Activated CD8-positive, alpha-beta memory T cell treated with anti-CD3 and anti-CD28 coated beads, Interleukin-2, amount 50 U/mL, for 48 hours (primary cell): ENCODE measurements around the gene LIMS1.
A peak's percentile ranks its signal among the peaks of the same experiment; 100 is the strongest.
"Not testable (repeated sequence)": the region's sequence is repeated elsewhere in the genome, so short reads cannot be mapped to it uniquely, and the experiment has no call there.

ENCODE experiments used
- DNase-seq: peaks from one replicate; pipeline ENCODE4 v3.0.0-alpha.2; 2020

The LIMS1 gene

GRCh38 chr2:108672200-108672805 is 138.0 kb downstream of the LIMS1 start:
- not testable (repeated sequence) for DNase-seq

GRCh38 chr2:108676522-108676921 is 142.3 kb downstream of the LIMS1 start:
- not testable (repeated sequence) for DNase-seq

GRCh38 chr2:108677239-108677744 is 143.0 kb downstream of the LIMS1 start:
- DNase-seq: not testable (repeated sequence)

- DNase-seq: not testable (repeated sequence)
Observed at GRCh38 chr2:108678198-108678651, 144.0 kb downstream of the LIMS1 start.

- not testable (repeated sequence) for DNase-seq
Observed at GRCh38 chr2:108680805-108681204, 146.5 kb downstream of the LIMS1 start.

DNA sequence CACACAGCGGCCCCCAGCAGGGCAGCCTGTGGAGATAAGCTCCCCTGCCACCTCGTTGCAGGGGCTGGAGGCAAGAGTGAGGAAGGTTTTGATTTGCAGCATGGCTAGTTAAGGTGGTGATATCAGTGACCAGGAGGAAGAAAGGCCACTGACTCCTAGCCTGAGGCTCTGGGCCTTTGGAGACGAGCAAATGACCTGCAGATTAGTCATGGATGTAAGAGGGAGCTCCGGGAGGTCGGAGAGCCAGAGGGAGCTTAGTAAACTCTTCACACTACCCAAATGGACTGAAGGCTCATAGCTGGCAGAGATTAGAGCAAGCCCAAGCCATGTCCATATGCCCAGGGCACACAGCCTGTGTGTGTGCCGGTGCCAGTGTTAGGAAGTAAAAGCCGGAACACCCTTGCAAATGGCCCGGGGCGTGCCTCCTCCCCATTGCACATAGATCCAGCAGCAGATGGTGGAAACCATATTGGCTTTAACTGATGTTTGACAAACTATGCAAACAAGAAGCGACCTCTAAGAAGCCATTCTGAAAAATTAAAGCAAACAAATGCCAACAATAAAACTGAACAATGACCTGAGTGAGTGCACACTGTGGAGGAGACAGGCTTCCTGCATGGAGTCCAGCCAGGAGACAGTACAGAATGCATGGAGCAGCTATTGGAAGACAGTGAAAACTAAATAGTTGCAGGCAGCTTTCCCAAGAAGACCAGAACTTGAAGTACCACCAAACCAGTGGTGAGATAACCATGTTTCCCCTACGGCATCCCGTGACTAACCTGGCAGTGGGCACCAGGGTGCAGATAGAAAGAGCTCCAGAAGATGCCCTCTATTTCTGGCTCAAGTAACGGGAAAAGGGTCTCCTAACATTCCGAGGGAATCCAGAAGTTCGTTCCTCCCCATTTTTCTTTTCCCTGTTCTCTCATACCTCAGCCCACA is 154.8 kb downstream of the LIMS1 start:
- not testable (repeated sequence) for DNase-seq

DNA sequence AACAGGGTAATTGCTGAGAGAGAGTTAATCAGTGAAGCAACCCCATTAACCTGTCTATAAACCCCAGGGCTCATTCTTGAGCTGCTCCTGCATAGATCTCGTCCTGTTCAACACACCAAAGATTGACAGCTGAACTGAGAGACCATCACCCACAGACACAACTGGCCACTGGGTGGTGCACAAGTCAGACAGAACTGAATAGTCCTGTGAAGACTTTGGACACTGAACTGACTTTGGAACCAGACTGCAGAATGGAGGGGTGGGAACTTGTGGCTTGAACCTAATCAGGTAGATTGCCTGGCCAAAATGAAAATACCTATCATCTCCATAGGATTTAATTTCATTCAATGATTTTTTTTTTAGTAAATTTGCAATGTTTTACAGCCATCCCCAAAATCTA is 155.7 kb downstream of the LIMS1 start:
- not testable (repeated sequence) for DNase-seq

DNA sequence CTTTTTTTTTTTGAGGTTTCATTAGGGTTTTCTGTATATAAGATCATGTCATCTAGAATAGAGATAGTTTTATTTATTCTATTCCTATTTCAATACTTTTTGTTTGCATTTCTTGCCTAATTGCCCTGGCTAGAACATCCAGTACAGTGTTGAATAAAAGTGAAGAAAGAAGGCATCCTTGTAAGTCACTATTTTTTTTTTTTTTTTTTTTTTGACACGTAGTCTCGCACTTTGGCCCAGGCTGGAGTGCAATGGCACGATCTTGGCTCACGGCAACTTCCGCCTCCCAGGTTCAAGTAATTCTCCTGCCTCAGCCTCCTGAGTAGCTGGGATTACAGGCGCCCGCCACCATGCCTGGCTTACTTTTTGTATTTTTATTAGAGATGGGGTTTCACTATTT is 157.2 kb downstream of the LIMS1 start:
- DNase-seq: no peak

DNA sequence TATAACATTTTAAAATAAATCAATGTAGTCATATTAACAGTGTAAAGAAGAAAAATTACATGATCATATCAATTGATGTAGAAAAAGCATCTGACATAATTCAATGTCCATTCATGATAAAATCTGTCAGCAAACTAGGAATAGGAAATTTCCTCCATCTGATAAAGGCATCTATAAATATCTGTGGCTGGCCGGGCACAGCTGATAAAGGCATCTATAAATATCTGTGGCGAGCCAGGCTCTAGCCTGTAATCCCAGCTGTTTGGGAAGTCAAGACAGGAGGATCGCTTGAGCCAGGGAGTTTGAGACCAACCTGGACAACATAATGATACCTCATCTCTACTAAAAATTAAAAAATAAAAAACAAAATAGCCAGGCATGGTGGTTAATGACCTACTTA is 166.9 kb downstream of the LIMS1 start:
- DNase-seq: no peak

DNA sequence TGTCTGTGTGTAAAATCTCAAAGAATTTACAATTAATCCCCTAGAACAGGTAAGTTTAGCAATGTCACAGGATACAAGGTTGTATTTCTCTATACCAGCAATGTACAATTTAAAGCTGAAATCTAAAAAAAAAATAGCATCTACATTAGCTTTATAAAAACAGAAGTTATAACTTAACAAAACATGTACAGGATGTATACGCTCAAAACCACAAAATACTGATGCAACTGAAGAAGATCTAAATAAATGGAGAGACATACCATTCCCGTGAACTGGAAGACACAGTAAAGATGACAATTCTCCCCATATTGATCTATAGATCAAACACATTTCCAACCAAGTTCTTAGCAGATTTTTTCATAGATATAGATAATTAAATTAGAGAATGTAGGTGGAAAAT is 167.5 kb downstream of the LIMS1 start:
- DNase-seq: no peak

- DNase-seq: no peak
Observed at GRCh38 chr2:108704871-108705270, 170.6 kb downstream of the LIMS1 start.

DNA sequence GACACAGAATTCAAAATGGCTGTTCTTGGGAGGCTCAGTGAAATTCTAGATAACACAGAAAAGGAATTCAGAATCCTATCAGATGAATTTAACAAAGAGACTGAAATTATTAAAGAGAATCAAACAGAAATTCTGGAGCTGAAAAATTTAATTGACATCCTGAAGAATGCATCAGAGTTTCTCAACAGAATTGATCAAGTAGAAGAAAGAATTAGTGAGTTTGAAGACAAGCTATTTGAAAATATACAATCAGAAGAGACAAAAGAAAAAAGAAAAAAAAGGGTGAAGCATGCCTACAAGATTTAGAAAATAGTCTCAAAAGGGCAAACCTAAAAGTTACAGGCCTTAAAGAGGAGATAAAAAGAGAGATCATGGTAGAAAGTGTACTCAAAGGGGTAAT is 173.0 kb downstream of the LIMS1 start:
- no peak for DNase-seq

- not testable (repeated sequence) for DNase-seq
Observed at GRCh38 chr2:108716971-108717370, 182.7 kb downstream of the LIMS1 start.

- DNase-seq: peak; percentile 97
Observed at GRCh38 chr2:108719149-108720044, 185.1 kb downstream of the LIMS1 start, which contains the start of gene RANBP2. Gene RANBP2, plus strand, starts transcription at chr2:108719482. Its CDS starts 125 bp downstream, at chr2:108719607.

- DNase-seq: not testable (repeated sequence)
Observed at GRCh38 chr2:108726048-108726447, 191.8 kb downstream of the LIMS1 start.

GRCh38 chr2:108734656-108735055 is 200.4 kb downstream of the LIMS1 start:
- DNase-seq: not testable (repeated sequence)
